GM19324 (cell line): Measurements from ENCODE around the gene TNS3.

Experiments used
- ATAC-seq: cut with Tn5 transposase; IDR thresholded peaks from one replicate; pipeline ENCODE4 v1.9.1; 2021; ENCODE audit warnings: mild to moderate bottlenecking, moderate library complexity; ENCODE audit not compliant: unreplicated experiment, low FRiP score

TNS3 gene

GRCh38 chr7:47358357-47358756 is 223.6 kb downstream of the TNS3 start:
- no peak for ATAC-seq

- ATAC-seq = no peak
Measured at GRCh38 chr7:47357863-47358262, 224.0 kb downstream of the TNS3 start.

- no peak for ATAC-seq
Measured at GRCh38 chr7:47357361-47357760, 224.6 kb downstream of the TNS3 start.

- no peak for ATAC-seq
Measured at GRCh38 chr7:47356261-47356660, 225.7 kb downstream of the TNS3 start.

GRCh38 chr7:47355684-47356083 is 226.2 kb downstream of the TNS3 start:
- no peak for ATAC-seq

- no peak for ATAC-seq
Measured at GRCh38 chr7:47354831-47355541, 226.9 kb downstream of the TNS3 start.

GRCh38 chr7:47354071-47354470 is 227.8 kb downstream of the TNS3 start:
- ATAC-seq = no peak

GRCh38 chr7:47352394-47352968 is 229.4 kb downstream of the TNS3 start:
- ATAC-seq = no peak

- ATAC-seq = no peak
Measured at GRCh38 chr7:47351233-47352154, 230.4 kb downstream of the TNS3 start.

- no peak for ATAC-seq
Measured at GRCh38 chr7:47350425-47350824, 231.5 kb downstream of the TNS3 start.

- ATAC-seq = no peak
Measured at GRCh38 chr7:47349401-47349800, 232.5 kb downstream of the TNS3 start.

- ATAC-seq = no peak
Measured at GRCh38 chr7:47347816-47348385, 234.0 kb downstream of the TNS3 start.

GRCh38 chr7:47347346-47347745 is 234.6 kb downstream of the TNS3 start:
- no peak for ATAC-seq

- ATAC-seq = no peak
Measured at GRCh38 chr7:47346377-47346914, 235.5 kb downstream of the TNS3 start.

- ATAC-seq = no peak
Measured at GRCh38 chr7:47345857-47346298, 236.0 kb downstream of the TNS3 start.

GRCh38 chr7:47344171-47344955 is 237.5 kb downstream of the TNS3 start:
- ATAC-seq = no peak

- ATAC-seq = no peak
Measured at GRCh38 chr7:47343061-47343455, 238.9 kb downstream of the TNS3 start.

GRCh38 chr7:47342296-47343060 is 239.4 kb downstream of the TNS3 start:
- no peak for ATAC-seq

- no peak for ATAC-seq
Measured at GRCh38 chr7:47340517-47340916, 241.4 kb downstream of the TNS3 start.
